Panc1 (cell line): ENCODE data around the gene TECPR1. TPM values are rescaled to one million over a fixed set of nuclear protein-coding genes. Genes with fewer than 3 reads are reported as not detected.

Source experiments
- ATAC-seq: fragments of 200-7000 bp; cut with Tn5 transposase; 2 replicates; pipeline ENCODE4 v1.9.1; 2020; ENCODE audit warnings: mild to moderate bottlenecking, moderate library complexity
- BruUV-seq: library from RNA; stranded (reverse); fragments of 400-500 nt; replicated peaks from 2 replicates; lab custom pipeline; 2021; lab: Mats Ljungman, UMichigan
- CTCF ChIA-PET: fragments of 300-600 bp; sonication (Branson Sonifier 250); formaldehyde crosslinking; loops from one replicate; lab custom pipeline; 2022; ENCODE audit warnings: antibody characterized with exemption; lab: Charles Lee
- POLR2A ChIA-PET: fragments of 300-600 bp; sonication (Branson Sonifier 250); formaldehyde crosslinking; loops from one replicate; lab custom pipeline; 2022; ENCODE audit warnings: antibody characterized with exemption; lab: Charles Lee
- DNase-seq: peaks from one replicate; pipeline ENCODE4 v3.0.0-alpha.2; 2010; ENCODE audit warnings: low read depth, low spot score
- H3K27ac ChIP-seq: 2 replicates; pipeline ENCODE4 v1.5.1; 2011; ENCODE audit warnings: mild to moderate bottlenecking, low read length, inconsistent platforms
- H3K27me3 ChIP-seq: fragments of 200-500 bp; sonication (Bioruptor generic); 2 replicates; pipeline ENCODE4 v1.6.0; 2014; ENCODE audit warnings: low read length, inconsistent platforms; ENCODE audit not compliant: control insufficient read depth, insufficient read depth
- H3K36me3 ChIP-seq: fragments of 200-500 bp; sonication (Bioruptor generic); 2 replicates; pipeline ENCODE4 v1.5.1; 2014; ENCODE audit warnings: inconsistent platforms, mild to moderate bottlenecking, low read length, moderate library complexity; ENCODE audit not compliant: control insufficient read depth, insufficient read depth
- H3K4me1 ChIP-seq: 2 replicates; pipeline ENCODE4 v1.5.1; 2011; ENCODE audit warnings: inconsistent platforms, mild to moderate bottlenecking, low read length, moderate library complexity; ENCODE audit not compliant: control insufficient read depth, insufficient read depth
- H3K4me3 ChIP-seq, 2 experiments: 2 replicates each; pipeline ENCODE4 v1.5.1; 2011 to 2012; ENCODE audit warnings: low read depth in 2 of 2, low read length in 2 of 2, mild to moderate bottlenecking in 2 of 2, inconsistent platforms in 1 of 2, moderate library complexity in 1 of 2
- H3K9me3 ChIP-seq: fragments of 200-500 bp; sonication (Bioruptor generic); 2 replicates; pipeline ENCODE4 v1.5.1; 2014; ENCODE audit warnings: low read depth, mild to moderate bottlenecking, inconsistent platforms, low read length, moderate library complexity; ENCODE audit not compliant: control insufficient read depth, insufficient read depth
- CTCF ChIP-seq: fragments of 450-650 bp; IDR thresholded peaks from 2 replicates; pipeline ENCODE4 v1.5.1; 2017; ENCODE audit warnings: mild to moderate bottlenecking
- POLR2AphosphoS5 ChIP-seq: IDR thresholded peaks from 2 replicates; pipeline ENCODE4 v1.6.1; 2012; ENCODE audit warnings: mild to moderate bottlenecking, low read depth, low read length, moderate library complexity
- REST ChIP-seq, 2 experiments: IDR thresholded peaks; 2 replicates each; pipeline ENCODE4 v1.6.1; 2011 to 2012; ENCODE audit warnings: low read depth in 2 of 2, control low read depth in 1 of 2, low read length in 1 of 2, mild to moderate bottlenecking in 1 of 2, moderate library complexity in 1 of 2; ENCODE audit not compliant: insufficient read depth in 1 of 2
- SIN3A ChIP-seq: IDR thresholded peaks from 2 replicates; pipeline ENCODE4 v1.6.1; 2012; ENCODE audit warnings: low read depth, mild to moderate bottlenecking, low read length, moderate library complexity, borderline replicate concordance; ENCODE audit not compliant: insufficient read depth
- TCF7L2 ChIP-seq: IDR thresholded peaks from 2 replicates; pipeline ENCODE4 v1.6.1; 2011; ENCODE audit warnings: mild to moderate bottlenecking, low read depth, low read length, inconsistent platforms
- in situ Hi-C: cut with HindIII; loops from 2 replicates; pipeline ENCODE4 v1.10.0; 2016; ENCODE audit warnings: low sequenced_read_pairs, low pct_unique_long_range_greater_than_20kb
- intact Hi-C: fragments of 100-400 bp; cut with micrococcal nuclease; formaldehyde crosslinking; loops from one replicate; pipeline ENCODE4 v1.10.0; 2022; ENCODE audit not compliant: unreplicated experiment
- total RNA-seq: library from RNA; stranded (reverse); gene quantifications from one replicate; pipeline ENCODE4 v1.2.1, GENCODE V29; 2021; ENCODE audit not compliant: unreplicated experiment

The TECPR1 gene
- total RNA-seq, 1 experiment from 2014 or later, result 21.0 TPM

- no peak for DNase-seq
- intact Hi-C loops (no loop called here), in situ Hi-C loops (no loop called here)
- CTCF ChIA-PET, result interaction anchor here (1.7 kb wide), 1 partner anchor 11 kb away, joined by 4 read pairs; no protein-coding TSS in a partner anchor
- POLR2A ChIA-PET, result no interaction called here
- H3K36me3 ChIP-seq, result no peaks in the 10 kb centered on the region
- TF ChIP-seq REST (IDR thresholded peaks at IDR 0.05; ENCODE audit: insufficient read depth in 1 of 2, low read depth in 2 of 2, low read length in 1 of 2) (no peak), TCF7L2 (no peak), CTCF (no peak), SIN3A (no peak), POLR2AphosphoS5 (no peak)
- BruUV-seq, result no TSS peak
- no peak; the same call in 1 of the 2 replicates for ATAC-seq
- no peaks in the 10 kb centered on the region for H3K27me3 ChIP-seq
- H3K9me3 ChIP-seq, result no peaks in the 10 kb centered on the region
- no peaks in the 10 kb centered on the region for H3K4me1 ChIP-seq
- no peak overlapping the region for H3K4me3 ChIP-seq
- H3K27ac ChIP-seq, result no peak overlapping the region
These were observed 73.1 kb downstream of the TECPR1 start for GRCh38 chr7:98178762-98179490.

GRCh38 chr7:98178321-98178720 lies 73.7 kb downstream of the TECPR1 start:
- ATAC-seq (0 out of 2 replicates have a peak, but pooled peaks have one; percentile 30), DNase-seq (no peak)
- ChIA-PET POLR2A (no interaction called here), CTCF (interaction anchor here (1.7 kb wide), 1 partner anchor 10 kb away, joined by 4 read pairs; no protein-coding TSS in a partner anchor)
- Histone ChIP-seq H3K27ac (no peak overlapping the region), H3K4me3 (no peak overlapping the region), H3K36me3 (peaks cover 1% of the 10 kb centered on the region; the same call in 1 of the 2 replicates), H3K27me3 (no peaks in the 10 kb centered on the region), H3K4me1 (no peaks in the 10 kb centered on the region), H3K9me3 (no peaks in the 10 kb centered on the region)
- intact Hi-C loops (no loop called here), in situ Hi-C loops (no loop called here)
- no TSS peak for BruUV-seq
- TF ChIP-seq CTCF (no peak), TCF7L2 (no peak), REST (IDR thresholded peaks at IDR 0.05; ENCODE audit: insufficient read depth in 1 of 2, low read depth in 2 of 2, low read length in 1 of 2) (no peak), POLR2AphosphoS5 (no peak), SIN3A (no peak)
